Right atrium auricular region (tissue), 2 donors: ENCODE data around the gene ATG2A. TPM values are rescaled to one million over a fixed set of nuclear protein-coding genes. Genes with fewer than 3 reads are reported as not detected.

Source experiments
- DNase-seq: peaks from one replicate; pipeline ENCODE4 v3.0.0-alpha.2; 2019; ENCODE audit warnings: low spot score
- H3K27ac ChIP-seq, 2 donors: fragments of 200-600 bp; sonication (generic); 1 replicate in 1 of 2; 2 replicates in 1 of 2; pipeline ENCODE4 v1.5.1; 2016 to 2019
- H3K27me3 ChIP-seq, 2 donors: fragments of 200-600 bp; sonication (generic); one replicate each; pipeline versions ENCODE4 v1.5.1 to v1.6.0; 2017 to 2019
- H3K36me3 ChIP-seq: fragments of 200-600 bp; sonication (generic); one replicate; pipeline ENCODE4 v1.5.1; 2016
- H3K4me1 ChIP-seq, 2 donors: fragments of 200-600 bp; sonication (generic); one replicate each; pipeline versions ENCODE4 v1.5.1 to v1.6.0; 2017 to 2019
- H3K4me3 ChIP-seq, 2 donors: fragments of 200-600 bp; sonication (generic); 1 replicate in 1 of 2; 2 replicates in 1 of 2; pipeline ENCODE4 v1.5.1; 2017 to 2019; ENCODE audit warnings: mild to moderate bottlenecking in 1 of 2, moderate library complexity in 1 of 2
- H3K9me3 ChIP-seq, 2 donors: fragments of 200-600 bp; sonication (generic); one replicate each; pipeline ENCODE4 v1.5.1; 2019
- CTCF ChIP-seq, 2 donors: fragments of 200-600 bp; sonication (generic); IDR thresholded peaks; one replicate each; pipeline ENCODE4 v1.5.1; 2019; ENCODE audit warnings: antibody characterized with exemption in 2 of 2
- total RNA-seq, 2 donors: library from RNA; depleted of rRNA; stranded (reverse); fragments of >200 nt; gene quantifications; one replicate each; pipeline ENCODE4 v1.1.0, GENCODE V29; 2016

ATG2A gene
- total RNA-seq, 2 donors from 2014 or later, result 16.0 to 24.1 TPM

- DNase-seq, result no peak
- Histone ChIP-seq H3K9me3 (no peaks in the 10 kb centered on the region), H3K4me1 (peaks cover 0 to 36% of the 10 kb centered on the region in 2 donors), H3K27me3 (no peaks in the 10 kb centered on the region), H3K27ac (no peak overlapping the region), H3K36me3 (no peaks in the 10 kb centered on the region), H3K4me3 (no peak overlapping the region)
- TF ChIP-seq CTCF (IDR thresholded peaks at IDR 0.05), result no peak
These were observed 33.4 kb downstream of the ATG2A start for GRCh38 chr11:64883575-64883974.

- no peak for TF ChIP-seq CTCF (IDR thresholded peaks at IDR 0.05)
- no peaks in the 10 kb centered on the region for H3K27me3 ChIP-seq
- peaks cover 0 to 26% of the 10 kb centered on the region in 2 donors for H3K4me1 ChIP-seq
- no peak for DNase-seq
- H3K36me3 ChIP-seq, result no peaks in the 10 kb centered on the region
- H3K4me3 ChIP-seq, result no peak overlapping the region
- H3K9me3 ChIP-seq, result no peaks in the 10 kb centered on the region
- peak overlapping the region in 1 of 2 donors; percentile 89 for H3K27ac ChIP-seq
These were observed 34.8 kb downstream of the ATG2A start for GRCh38 chr11:64882243-64882642.

GRCh38 chr11:64881476-64881875 lies 35.5 kb downstream of the ATG2A start:
- no peak for TF ChIP-seq CTCF (IDR thresholded peaks at IDR 0.05)
- H3K4me3 ChIP-seq, result no peak overlapping the region
- H3K36me3 ChIP-seq, result no peaks in the 10 kb centered on the region
- H3K27me3 ChIP-seq, result no peaks in the 10 kb centered on the region
- peak overlapping the region in 1 of 2 donors; percentile 89 for H3K27ac ChIP-seq
- no peak for DNase-seq
- H3K4me1 ChIP-seq, result peaks cover 0 to 34% of the 10 kb centered on the region in 2 donors
- no peaks in the 10 kb centered on the region for H3K9me3 ChIP-seq

- TF ChIP-seq CTCF (IDR thresholded peaks at IDR 0.05), result no peak
- no peaks in the 10 kb centered on the region for H3K9me3 ChIP-seq
- DNase-seq, result peak; percentile 74
- no peak overlapping the region for H3K4me3 ChIP-seq
- peaks cover 0 to 44% of the 10 kb centered on the region in 2 donors for H3K4me1 ChIP-seq
- H3K27me3 ChIP-seq, result no peaks in the 10 kb centered on the region
- peak overlapping the region; percentile 89 to 90 for H3K27ac ChIP-seq
- no peaks in the 10 kb centered on the region for H3K36me3 ChIP-seq
These were observed 36.6 kb downstream of the ATG2A start for GRCh38 chr11:64880240-64881001.

- DNase-seq, result no peak
- no peak for TF ChIP-seq CTCF (IDR thresholded peaks at IDR 0.05)
- peaks cover 0 to 55% of the 10 kb centered on the region in 2 donors for H3K4me1 ChIP-seq
- H3K9me3 ChIP-seq, result no peaks in the 10 kb centered on the region
- H3K27ac ChIP-seq, result peak overlapping the region; percentile 89 to 90
- no peaks in the 10 kb centered on the region for H3K27me3 ChIP-seq
- H3K36me3 ChIP-seq, result peaks cover under 1% of the 10 kb centered on the region
- H3K4me3 ChIP-seq, result peak overlapping the region; percentile 54 to 84
These were observed 37.6 kb downstream of the ATG2A start for GRCh38 chr11:64879244-64879900.
